T follicular helper cell (primary cell): ENCODE results near the gene ASB1.

ENCODE experiments used
- DNase-seq: peaks from one replicate; pipeline ENCODE4 v3.0.0-alpha.2; 2020; ENCODE audit warnings: low read depth

The ASB1 gene

GRCh38 chr2:238493880-238494572 lies 67.3 kb downstream of the ASB1 start:
- DNase-seq: no peak

- DNase-seq: no peak
Measured at GRCh38 chr2:238494573-238494961, 67.8 kb downstream of the ASB1 start.

GRCh38 chr2:238495422-238495821 lies 68.7 kb downstream of the ASB1 start:
- no peak for DNase-seq

- DNase-seq: no peak
Measured at GRCh38 chr2:238496756-238497609, 70.3 kb downstream of the ASB1 start.

DNA sequence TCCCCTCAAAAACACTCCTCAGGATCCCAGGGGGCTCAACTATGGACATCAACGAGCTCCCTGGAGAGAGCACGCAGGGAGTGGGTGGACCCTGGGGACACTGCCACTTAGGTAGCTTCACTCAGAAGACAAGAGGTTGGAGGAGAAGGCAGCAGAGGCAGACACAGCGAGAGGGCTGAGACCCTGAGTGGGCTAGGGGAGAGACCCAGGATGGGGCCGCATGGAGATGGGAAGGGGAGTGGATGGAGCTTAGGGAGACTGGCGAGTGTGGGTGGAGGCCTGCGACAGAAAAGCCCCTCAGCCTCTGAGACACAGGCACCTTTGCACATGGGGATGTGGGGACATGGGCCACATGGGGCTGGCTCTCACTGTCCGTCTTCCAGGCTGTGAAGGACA lies 70.9 kb downstream of the ASB1 start:
- no peak for DNase-seq

- DNase-seq: no peak
Measured at GRCh38 chr2:238498188-238498587, 71.5 kb downstream of the ASB1 start.

DNA sequence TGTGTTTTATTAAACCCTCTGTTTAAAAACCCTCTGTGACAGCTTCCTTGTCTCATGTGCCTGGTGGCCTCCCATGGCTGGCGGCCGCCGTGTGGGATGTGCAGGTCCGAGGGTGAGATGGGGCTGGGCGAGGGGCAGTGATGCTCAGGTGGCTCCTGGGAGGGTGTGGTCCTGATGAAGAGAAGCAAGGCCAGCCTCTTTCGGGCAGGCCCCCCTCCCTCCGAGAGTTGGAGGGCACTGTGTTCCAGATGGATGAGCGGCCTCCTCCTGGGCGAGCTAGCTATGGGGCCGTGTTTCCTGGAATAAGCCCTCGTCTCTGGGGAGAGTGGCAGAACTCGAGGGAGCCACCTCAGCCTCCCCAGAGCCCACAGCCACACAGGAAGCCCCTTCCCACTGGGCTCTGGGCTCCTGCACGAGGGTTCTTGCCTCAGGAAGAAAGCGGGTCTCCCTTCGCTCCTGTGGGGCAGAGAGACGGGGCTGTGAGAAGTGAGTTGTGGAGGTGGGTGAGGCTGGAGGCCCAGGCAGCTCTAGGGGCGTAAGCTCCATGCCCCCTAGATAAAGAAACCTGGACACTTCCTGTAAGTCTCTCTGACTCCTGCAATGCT lies 72.1 kb downstream of the ASB1 start:
- DNase-seq: no peak

DNA sequence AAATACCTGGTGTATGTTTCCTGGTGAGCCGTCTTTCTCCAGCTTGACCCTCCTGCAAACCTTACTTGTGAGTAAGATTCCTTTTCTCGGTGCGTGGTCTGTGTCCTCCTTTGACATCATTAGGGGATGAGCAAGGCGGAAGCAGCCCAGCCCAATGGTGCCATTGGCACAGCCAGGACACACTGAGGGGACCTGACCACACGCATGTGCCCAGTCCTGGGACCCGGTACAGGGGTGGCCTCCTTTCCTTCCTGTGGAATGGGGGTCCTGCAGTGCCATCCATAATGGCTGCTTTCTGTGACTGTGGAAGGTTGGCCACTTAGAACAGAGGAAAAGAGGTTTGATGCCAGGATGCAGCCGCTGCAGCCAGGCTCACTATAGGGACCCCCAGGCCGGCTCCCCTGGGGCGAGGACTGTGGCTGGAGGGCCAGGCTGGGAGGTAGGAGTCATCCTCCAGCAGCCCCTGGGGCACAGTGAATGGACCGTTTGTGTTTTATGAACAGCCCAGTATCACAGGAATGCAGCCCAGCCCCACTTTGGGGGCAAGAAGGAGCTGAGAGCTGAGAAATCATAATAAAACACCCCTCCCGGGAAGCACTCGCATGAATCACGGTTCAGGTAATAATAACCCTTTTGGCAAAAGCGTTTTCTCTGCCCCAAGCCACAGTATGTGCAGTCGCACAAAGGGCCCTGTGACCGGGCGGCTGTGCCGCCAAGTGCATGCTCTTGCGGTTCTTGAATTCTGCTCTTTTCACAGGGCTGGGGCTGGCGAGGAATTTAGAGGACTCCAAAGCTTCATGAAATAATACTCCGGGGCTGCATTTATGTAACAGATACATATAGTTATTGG lies 73.2 kb downstream of the ASB1 start:
- DNase-seq: no peak

DNA sequence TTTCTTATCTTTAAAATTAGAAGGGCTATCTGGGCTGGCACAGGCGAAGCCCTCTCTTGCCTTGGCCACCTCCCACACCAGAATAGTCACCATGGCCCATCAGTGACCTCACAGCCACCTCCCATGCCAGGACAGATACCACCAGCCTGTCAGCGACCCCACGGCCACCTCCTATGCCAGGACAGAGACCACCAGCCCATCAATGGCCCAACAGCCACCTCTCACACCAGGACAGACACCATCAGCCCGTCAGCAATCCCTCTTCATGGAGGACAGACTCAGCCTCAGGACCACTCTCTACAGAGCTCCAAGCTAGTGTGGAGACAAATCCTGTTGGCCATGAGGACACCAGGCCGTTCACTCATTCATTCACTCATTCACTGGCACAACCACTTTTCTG lies 74.6 kb downstream of the ASB1 start:
- no peak for DNase-seq
